Esophagus mucosa (tissue), 1 donor: ENCODE data around the gene SPINK9. TPM values are rescaled to one million over a fixed set of nuclear protein-coding genes. Genes with fewer than 3 reads are reported as not detected.
"Not testable (repeated sequence)": the region's sequence is repeated elsewhere in the genome, so short reads cannot be mapped to it uniquely, and the experiment has no call there.

Experiments
- ATAC-seq: fragments of 200-7000 bp; cut with Tn5 transposase; one replicate; pipeline ENCODE4 v1.9.1; 2020
- total RNA-seq: library from RNA; stranded (reverse); gene quantifications from one replicate; pipeline ENCODE4 v1.2.4, GENCODE V29; 2023
- donor health status: DM: yes; HTN: yes; CAD: no.

Gene SPINK9
- total RNA-seq, result not detected

GRCh38 chr5:148335259-148335658 is at the start of gene SPINK9:
Gene SPINK9 (plus strand): TSS chr5:148335559. CDS start chr5:148335614, 55 bp downstream.
- no peak for ATAC-seq

- peak; percentile 57 for ATAC-seq
Observed at GRCh38 chr5:148290271-148291195, 44.8 kb upstream of the SPINK9 start.

GRCh38 chr5:148297731-148298130 is 37.6 kb upstream of the SPINK9 start:
- no peak for ATAC-seq

- ATAC-seq, result no peak
Observed at GRCh38 chr5:148306446-148306845, 28.9 kb upstream of the SPINK9 start.

GRCh38 chr5:148309019-148309418 is 26.3 kb upstream of the SPINK9 start:
- peak; percentile 17 for ATAC-seq

GRCh38 chr5:148309746-148310145 is 25.6 kb upstream of the SPINK9 start:
- peak; percentile 73 for ATAC-seq

- ATAC-seq, result peak; percentile 22
Observed at GRCh38 chr5:148311484-148311883, 23.9 kb upstream of the SPINK9 start.

- ATAC-seq, result peak; percentile 55
Observed at GRCh38 chr5:148312153-148312552, 23.2 kb upstream of the SPINK9 start, which contains the start of gene SPINK7. Gene SPINK7 (plus strand): TSS chr5:148312423. CDS start chr5:148312484, 61 bp downstream.

- ATAC-seq, result peak; percentile 80
Observed at GRCh38 chr5:148314187-148314586, 21.2 kb upstream of the SPINK9 start.

GRCh38 chr5:148314731-148315130 is 20.6 kb upstream of the SPINK9 start:
- no peak for ATAC-seq

- not testable (repeated sequence) for ATAC-seq
Observed at GRCh38 chr5:148320011-148320963, 15.1 kb upstream of the SPINK9 start.

- no peak for ATAC-seq
Observed at GRCh38 chr5:148333262-148333849, 2.0 kb upstream of the SPINK9 start.

- ATAC-seq, result peak; percentile 77
Observed at GRCh38 chr5:148336704-148337435, 1.5 kb downstream of the SPINK9 start.

GRCh38 chr5:148342371-148343045 is 7.1 kb downstream of the SPINK9 start:
- peak; percentile 73 for ATAC-seq

GRCh38 chr5:148343046-148343407 is 7.7 kb downstream of the SPINK9 start:
- peak; percentile 96 for ATAC-seq

GRCh38 chr5:148343603-148344487 is 8.5 kb downstream of the SPINK9 start:
- ATAC-seq, result peak; percentile 67

GRCh38 chr5:148347706-148348105 is 12.3 kb downstream of the SPINK9 start:
- ATAC-seq, result peak; percentile 63

- ATAC-seq, result peak; percentile 50
Observed at GRCh38 chr5:148352696-148353095, 17.3 kb downstream of the SPINK9 start.

- ATAC-seq, result no peak
Observed at GRCh38 chr5:148353634-148354033, 18.3 kb downstream of the SPINK9 start.

GRCh38 chr5:148364343-148364742 is 29.0 kb downstream of the SPINK9 start:
- no peak for ATAC-seq
